ENCODE results near the gene KNL1.
A peak's percentile ranks its signal among the peaks of the same experiment; 100 is the strongest.
"Not testable (repeated sequence)": the region's sequence is repeated elsewhere in the genome, so short reads cannot be mapped to it uniquely, and the experiment has no call there.

The KNL1 gene

GRCh38 chr15:40660686-40661085 lies 66.6 kb downstream of the KNL1 start:
- ATAC-seq, result no peak
- no peaks in the 10 kb centered on the region for H3K27me3 Mint-ChIP-seq
- peaks cover 24% of the 10 kb centered on the region for H3K36me3 Mint-ChIP-seq (ENCODE audit: low read depth)

GRCh38 chr15:40664909-40665308 lies 70.9 kb downstream of the KNL1 start:
- Mint-ChIP-seq H3K9me3 (no peaks in the 10 kb centered on the region), H3K27ac (no peak overlapping the region), H3K27me3 (no peaks in the 10 kb centered on the region), H3K36me3 (ENCODE audit: low read depth) (peaks cover 13% of the 10 kb centered on the region), H3K4me3 (no peak overlapping the region), H3K4me1 (no peaks in the 10 kb centered on the region)
- no peak for ATAC-seq
- no peak for DNase-seq

More at GRCh38 chr15:40660686-40661085, 66.6 kb downstream of the KNL1 start:
- Mint-ChIP-seq H3K9me3 (no peaks in the 10 kb centered on the region), H3K27ac (no peak overlapping the region), H3K4me1 (no peaks in the 10 kb centered on the region), H3K4me3 (no peak overlapping the region)
- DNase-seq, result no peak

DNA sequence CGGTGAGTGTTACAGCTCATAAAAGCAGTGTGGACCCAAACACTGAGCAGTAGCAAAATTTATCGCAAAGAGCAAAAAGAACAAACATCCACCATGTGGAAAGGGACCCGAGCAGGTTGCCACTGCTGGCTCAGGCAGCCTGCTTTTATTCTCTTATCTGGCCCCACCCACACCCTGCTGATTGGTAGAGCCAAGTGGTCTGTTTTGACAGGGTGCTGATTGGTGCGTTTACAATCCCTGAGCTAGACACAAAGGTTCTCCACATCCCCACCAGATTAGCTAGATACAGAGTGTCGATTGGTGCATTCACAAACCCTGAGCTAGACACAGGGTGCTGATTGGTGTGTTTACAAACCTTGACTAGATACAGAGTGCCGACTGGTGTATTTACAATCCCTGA lies 82.2 kb downstream of the KNL1 start:
- H3K27me3 Mint-ChIP-seq; H3K36me3 Mint-ChIP-seq (ENCODE audit: low read depth); H3K4me3 Mint-ChIP-seq; H3K27ac Mint-ChIP-seq; ATAC-seq; H3K9me3 Mint-ChIP-seq; DNase-seq; H3K4me1 Mint-ChIP-seq: not testable (repeated sequence)

GRCh38 chr15:40676906-40677305 lies 82.9 kb downstream of the KNL1 start:
- H3K27me3 Mint-ChIP-seq; ATAC-seq; H3K27ac Mint-ChIP-seq; H3K4me1 Mint-ChIP-seq; H3K36me3 Mint-ChIP-seq (ENCODE audit: low read depth); H3K9me3 Mint-ChIP-seq; H3K4me3 Mint-ChIP-seq; DNase-seq: not testable (repeated sequence)

- no peaks in the 10 kb centered on the region for H3K9me3 Mint-ChIP-seq
- no peak for DNase-seq
- no peaks in the 10 kb centered on the region for H3K36me3 Mint-ChIP-seq (ENCODE audit: low read depth)
- no peak overlapping the region for H3K4me3 Mint-ChIP-seq
- H3K27ac Mint-ChIP-seq, result no peak overlapping the region
- no peaks in the 10 kb centered on the region for H3K27me3 Mint-ChIP-seq
- ATAC-seq, result no peak
- peaks cover 3% of the 10 kb centered on the region for H3K4me1 Mint-ChIP-seq
These were observed 86.1 kb downstream of the KNL1 start for GRCh38 chr15:40680151-40680550.

DNA sequence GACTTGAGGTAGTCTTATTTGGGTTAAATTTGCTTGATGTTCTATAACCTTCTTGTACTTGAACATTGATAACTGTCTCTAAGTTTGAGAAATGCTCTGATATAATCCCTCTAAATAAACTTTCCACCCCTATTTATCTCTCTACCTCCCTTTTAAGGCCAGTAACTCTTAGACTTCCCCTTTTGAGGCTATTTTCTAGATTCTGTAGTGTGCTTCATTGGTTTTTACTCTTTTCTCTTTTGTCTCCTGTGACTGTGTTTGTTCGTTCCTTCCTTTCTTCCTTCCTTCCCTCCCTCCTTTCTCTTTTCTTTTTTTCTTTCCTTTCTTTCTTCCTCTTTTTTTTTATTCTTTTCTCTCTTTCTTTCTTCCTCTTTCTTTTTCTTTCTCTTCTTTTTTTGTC lies 86.9 kb downstream of the KNL1 start:
- not testable (repeated sequence) for H3K27me3 Mint-ChIP-seq; DNase-seq; H3K36me3 Mint-ChIP-seq (ENCODE audit: low read depth); H3K4me3 Mint-ChIP-seq; H3K4me1 Mint-ChIP-seq; H3K27ac Mint-ChIP-seq; ATAC-seq; H3K9me3 Mint-ChIP-seq

- H3K4me3 Mint-ChIP-seq, result no peak overlapping the region
- ATAC-seq (no peak), DNase-seq (no peak)
- H3K4me1 Mint-ChIP-seq, result no peaks in the 10 kb centered on the region
- H3K27me3 Mint-ChIP-seq, result no peaks in the 10 kb centered on the region
- no peaks in the 10 kb centered on the region for H3K9me3 Mint-ChIP-seq
- no peak overlapping the region for H3K27ac Mint-ChIP-seq
- no peaks in the 10 kb centered on the region for H3K36me3 Mint-ChIP-seq (ENCODE audit: low read depth)
These were observed 90.3 kb downstream of the KNL1 start for GRCh38 chr15:40684381-40684780.

- Mint-ChIP-seq H3K27ac (no peak overlapping the region), H3K36me3 (ENCODE audit: low read depth) (no peaks in the 10 kb centered on the region), H3K4me1 (no peaks in the 10 kb centered on the region), H3K4me3 (no peak overlapping the region), H3K27me3 (no peaks in the 10 kb centered on the region), H3K9me3 (no peaks in the 10 kb centered on the region)
- DNase-seq (no peak), ATAC-seq (no peak)
These were observed 91.3 kb downstream of the KNL1 start for GRCh38 chr15:40685376-40685775.

DNA sequence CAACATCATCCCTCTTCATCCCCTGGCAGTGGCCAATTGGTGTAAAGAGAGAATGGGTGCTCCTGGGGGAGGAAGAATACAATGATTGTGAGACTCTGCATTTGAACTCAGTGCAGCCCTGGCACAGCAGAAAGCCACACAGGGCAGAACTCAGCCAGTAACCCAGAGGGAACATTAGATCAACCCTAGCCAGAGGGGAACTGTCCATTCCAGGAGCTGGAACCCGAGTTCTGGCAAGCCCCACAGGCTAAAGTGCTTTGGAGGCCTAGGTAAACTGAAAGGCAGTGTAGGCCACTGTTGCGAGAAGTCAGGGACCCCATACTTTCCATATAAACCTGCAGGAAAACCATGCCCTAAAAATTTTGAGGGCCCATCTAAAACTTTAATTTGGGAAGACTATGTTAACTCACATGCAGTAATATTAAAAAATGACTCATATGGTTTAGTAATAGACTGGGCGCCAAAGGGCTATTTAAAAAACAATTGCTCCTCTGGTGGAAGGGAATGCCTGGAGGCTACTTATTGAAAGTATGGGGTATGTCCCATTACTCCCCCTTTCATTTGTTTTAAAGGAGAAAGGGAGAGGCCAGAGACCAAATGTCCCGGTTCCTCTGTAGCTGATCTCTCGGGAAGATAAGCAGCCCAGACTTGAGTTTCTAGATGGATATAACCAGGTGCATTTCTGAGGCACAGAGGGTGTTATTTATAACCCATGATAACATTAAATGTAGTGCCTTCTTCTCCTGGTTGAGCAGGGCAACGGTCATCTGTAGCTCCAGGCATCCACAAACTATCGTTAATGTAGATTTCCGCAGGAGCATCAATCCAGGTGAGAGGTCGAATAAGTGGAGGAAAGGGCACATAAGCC lies 95.1 kb downstream of the KNL1 start:
- ATAC-seq (no peak), DNase-seq (no peak)
- Mint-ChIP-seq H3K27me3 (no peaks in the 10 kb centered on the region), H3K4me1 (peaks cover 6% of the 10 kb centered on the region), H3K27ac (no peak overlapping the region), H3K36me3 (ENCODE audit: low read depth) (peaks cover 2% of the 10 kb centered on the region), H3K4me3 (no peak overlapping the region), H3K9me3 (no peaks in the 10 kb centered on the region)

DNA sequence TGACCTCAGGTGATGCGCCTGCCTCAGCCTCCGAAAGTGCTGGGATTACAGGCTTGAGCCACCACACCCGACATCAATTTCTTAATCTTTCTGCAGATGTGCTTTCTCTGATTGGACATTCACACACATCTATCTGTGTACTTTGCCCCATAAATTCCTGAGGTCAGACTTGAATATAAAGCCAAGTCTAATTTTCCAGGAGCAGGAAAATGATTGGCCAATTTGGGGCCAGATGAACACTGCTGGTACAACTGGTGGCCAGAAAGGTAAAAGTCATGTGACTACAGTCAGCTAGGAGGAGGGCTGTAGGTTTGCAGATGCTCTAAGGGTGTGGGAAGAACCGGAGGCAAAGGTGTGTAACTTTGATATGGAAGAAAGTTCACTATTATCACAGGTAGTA lies 97.7 kb downstream of the KNL1 start:
- H3K4me1 Mint-ChIP-seq, result peaks cover 17% of the 10 kb centered on the region
- H3K27me3 Mint-ChIP-seq, result no peaks in the 10 kb centered on the region
- no peak overlapping the region for H3K4me3 Mint-ChIP-seq
- no peaks in the 10 kb centered on the region for H3K9me3 Mint-ChIP-seq
- no peak overlapping the region for H3K27ac Mint-ChIP-seq
- no peak for DNase-seq
- H3K36me3 Mint-ChIP-seq (ENCODE audit: low read depth), result peaks cover 17% of the 10 kb centered on the region
- no peak for ATAC-seq

- no peaks in the 10 kb centered on the region for H3K27me3 Mint-ChIP-seq
- H3K9me3 Mint-ChIP-seq, result no peaks in the 10 kb centered on the region
- peaks cover 31% of the 10 kb centered on the region for H3K36me3 Mint-ChIP-seq (ENCODE audit: low read depth)
- H3K4me1 Mint-ChIP-seq, result peaks cover 25% of the 10 kb centered on the region
- peak overlapping the region; percentile 100 for H3K27ac Mint-ChIP-seq
- peak overlapping the region; percentile 100 for H3K4me3 Mint-ChIP-seq
- DNase-seq, result peak; percentile 8
- no peak for ATAC-seq
These were observed 100.0 kb downstream of the KNL1 start for GRCh38 chr15:40693904-40694687.

- ATAC-seq, result peak; percentile 97
- Mint-ChIP-seq H3K27me3 (no peaks in the 10 kb centered on the region), H3K27ac (peak within 1 kb of the TSS; percentile 100), H3K4me3 (peak within 1 kb of the TSS; percentile 100), H3K36me3 (ENCODE audit: low read depth) (peaks cover 38% of the 10 kb centered on the region), H3K9me3 (no peaks in the 10 kb centered on the region), H3K4me1 (peaks cover 30% of the 10 kb centered on the region)
- DNase-seq, result peak; percentile 95
These were observed 100.8 kb downstream of the KNL1 start, which contains the start of gene RAD51 for GRCh38 chr15:40694688-40695468. TSS of gene RAD51 (plus strand) at chr15:40695174. CDS start at chr15:40698759, 3,585 bp downstream.

DNA sequence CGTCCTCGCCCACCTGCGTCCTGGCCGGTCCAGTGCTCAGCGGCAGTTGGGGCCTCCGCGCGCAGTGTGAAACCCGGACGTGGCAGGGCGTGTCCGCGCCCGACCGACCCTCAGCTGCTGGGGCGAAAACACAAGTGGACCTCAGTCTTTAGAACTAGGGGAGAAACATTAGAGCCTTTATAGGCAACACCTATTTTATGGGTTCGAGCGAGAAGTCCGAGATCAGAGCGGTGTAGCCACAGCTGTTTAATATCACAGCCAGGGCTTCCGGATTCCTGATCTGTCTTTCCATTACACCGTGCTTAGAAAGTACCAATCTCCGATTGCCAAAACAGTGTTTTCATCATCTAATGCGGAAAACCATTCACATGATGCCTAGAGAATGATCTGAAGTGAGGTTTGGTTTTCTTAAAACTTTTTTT lies 101.4 kb downstream of the KNL1 start:
- Mint-ChIP-seq H3K27me3 (no peaks in the 10 kb centered on the region), H3K4me3 (peak overlapping the region; percentile 100), H3K4me1 (peaks cover 34% of the 10 kb centered on the region), H3K9me3 (no peaks in the 10 kb centered on the region), H3K36me3 (ENCODE audit: low read depth) (peaks cover 42% of the 10 kb centered on the region), H3K27ac (peak overlapping the region; percentile 100)
- DNase-seq, result peak; percentile 36
- ATAC-seq, result peak; percentile 16

- H3K36me3 Mint-ChIP-seq (ENCODE audit: low read depth), result peaks cover 47% of the 10 kb centered on the region
- no peaks in the 10 kb centered on the region for H3K27me3 Mint-ChIP-seq
- DNase-seq, result no peak
- H3K4me1 Mint-ChIP-seq, result peaks cover 34% of the 10 kb centered on the region
- H3K27ac Mint-ChIP-seq, result peak overlapping the region; percentile 100
- H3K9me3 Mint-ChIP-seq, result no peaks in the 10 kb centered on the region
- ATAC-seq, result no peak
- H3K4me3 Mint-ChIP-seq, result peak overlapping the region; percentile 100
These were observed 102.2 kb downstream of the KNL1 start for GRCh38 chr15:40696228-40696627.

Data from activated naive CD8-positive, alpha-beta T cell treated with anti-CD3 and anti-CD28 coated beads, Interleukin-2, amount 50 U/mL, for 24 hours (primary cell).